Myometrial cell (primary cell): ENCODE measurements around the gene PARP14. TPM values are rescaled to one million over a fixed set of nuclear protein-coding genes. Genes with fewer than 3 reads are reported as not detected.

Experiments
- total RNA-seq: library from RNA; depleted of rRNA; stranded (reverse); fragments of >200 nt; gene quantifications from 2 replicates; pipeline ENCODE4 v1.2.3, GENCODE V29; 2015

The PARP14 gene, protein sequence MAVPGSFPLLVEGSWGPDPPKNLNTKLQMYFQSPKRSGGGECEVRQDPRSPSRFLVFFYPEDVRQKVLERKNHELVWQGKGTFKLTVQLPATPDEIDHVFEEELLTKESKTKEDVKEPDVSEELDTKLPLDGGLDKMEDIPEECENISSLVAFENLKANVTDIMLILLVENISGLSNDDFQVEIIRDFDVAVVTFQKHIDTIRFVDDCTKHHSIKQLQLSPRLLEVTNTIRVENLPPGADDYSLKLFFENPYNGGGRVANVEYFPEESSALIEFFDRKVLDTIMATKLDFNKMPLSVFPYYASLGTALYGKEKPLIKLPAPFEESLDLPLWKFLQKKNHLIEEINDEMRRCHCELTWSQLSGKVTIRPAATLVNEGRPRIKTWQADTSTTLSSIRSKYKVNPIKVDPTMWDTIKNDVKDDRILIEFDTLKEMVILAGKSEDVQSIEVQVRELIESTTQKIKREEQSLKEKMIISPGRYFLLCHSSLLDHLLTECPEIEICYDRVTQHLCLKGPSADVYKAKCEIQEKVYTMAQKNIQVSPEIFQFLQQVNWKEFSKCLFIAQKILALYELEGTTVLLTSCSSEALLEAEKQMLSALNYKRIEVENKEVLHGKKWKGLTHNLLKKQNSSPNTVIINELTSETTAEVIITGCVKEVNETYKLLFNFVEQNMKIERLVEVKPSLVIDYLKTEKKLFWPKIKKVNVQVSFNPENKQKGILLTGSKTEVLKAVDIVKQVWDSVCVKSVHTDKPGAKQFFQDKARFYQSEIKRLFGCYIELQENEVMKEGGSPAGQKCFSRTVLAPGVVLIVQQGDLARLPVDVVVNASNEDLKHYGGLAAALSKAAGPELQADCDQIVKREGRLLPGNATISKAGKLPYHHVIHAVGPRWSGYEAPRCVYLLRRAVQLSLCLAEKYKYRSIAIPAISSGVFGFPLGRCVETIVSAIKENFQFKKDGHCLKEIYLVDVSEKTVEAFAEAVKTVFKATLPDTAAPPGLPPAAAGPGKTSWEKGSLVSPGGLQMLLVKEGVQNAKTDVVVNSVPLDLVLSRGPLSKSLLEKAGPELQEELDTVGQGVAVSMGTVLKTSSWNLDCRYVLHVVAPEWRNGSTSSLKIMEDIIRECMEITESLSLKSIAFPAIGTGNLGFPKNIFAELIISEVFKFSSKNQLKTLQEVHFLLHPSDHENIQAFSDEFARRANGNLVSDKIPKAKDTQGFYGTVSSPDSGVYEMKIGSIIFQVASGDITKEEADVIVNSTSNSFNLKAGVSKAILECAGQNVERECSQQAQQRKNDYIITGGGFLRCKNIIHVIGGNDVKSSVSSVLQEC (N-terminal part only)
- total RNA-seq, result 19.0 and 23.2 TPM in 2 replicates

GRCh38 chr3:122680475-122681283, at the start of gene PARP14:
PARP14 (plus strand) TSS chr3:122680839; CDS start chr3:122680884, 45 bp downstream.

Other genes with a start within 250 kb of the PARP14 start
- 33.2 and 38.6 TPM in 2 replicates for gene KPNA1, start 165.9 kb upstream of the PARP14 start, total RNA-seq
- gene PARP9, start 116.5 kb upstream of the PARP14 start, total RNA-seq, result 14.0 and 22.8 TPM in 2 replicates
- 12.4 and 15.4 TPM in 2 replicates for gene DTX3L, start 116.5 kb upstream of the PARP14 start, total RNA-seq
- not detected in 2 replicates for gene PARP15, start 103.2 kb upstream of the PARP14 start, total RNA-seq
- gene HSPBAP1, start 113.0 kb downstream of the PARP14 start, total RNA-seq, result 4.0 and 9.0 TPM in 2 replicates
- 11.0 and 11.2 TPM in 2 replicates for gene SLC49A4, start 114.2 kb downstream of the PARP14 start, total RNA-seq